ENCODE data around the gene BABAM2.

BABAM2 gene

DNA sequence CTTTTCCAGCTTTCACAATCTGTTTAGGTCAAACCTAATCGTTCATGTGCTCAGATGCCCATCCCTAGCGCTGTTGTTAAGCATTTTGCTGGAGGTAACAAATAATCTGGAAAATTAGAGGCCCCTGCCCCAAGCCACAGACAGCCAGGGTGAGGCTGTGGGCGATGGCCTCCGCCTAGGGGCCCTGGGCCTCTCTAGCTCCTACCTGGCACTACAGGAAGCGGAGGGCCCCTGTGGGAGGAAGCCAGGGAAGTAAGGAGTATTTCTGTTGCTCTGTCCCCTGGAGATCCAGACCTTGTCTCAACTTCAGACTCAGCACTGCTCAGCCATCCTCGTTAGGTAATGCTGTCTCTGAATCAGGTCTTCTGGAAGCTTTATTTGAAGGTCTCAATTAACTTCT lies 489.7 kb downstream of the BABAM2 start:
- DNase-seq (ENCODE audit: low read depth): no peak

DNA sequence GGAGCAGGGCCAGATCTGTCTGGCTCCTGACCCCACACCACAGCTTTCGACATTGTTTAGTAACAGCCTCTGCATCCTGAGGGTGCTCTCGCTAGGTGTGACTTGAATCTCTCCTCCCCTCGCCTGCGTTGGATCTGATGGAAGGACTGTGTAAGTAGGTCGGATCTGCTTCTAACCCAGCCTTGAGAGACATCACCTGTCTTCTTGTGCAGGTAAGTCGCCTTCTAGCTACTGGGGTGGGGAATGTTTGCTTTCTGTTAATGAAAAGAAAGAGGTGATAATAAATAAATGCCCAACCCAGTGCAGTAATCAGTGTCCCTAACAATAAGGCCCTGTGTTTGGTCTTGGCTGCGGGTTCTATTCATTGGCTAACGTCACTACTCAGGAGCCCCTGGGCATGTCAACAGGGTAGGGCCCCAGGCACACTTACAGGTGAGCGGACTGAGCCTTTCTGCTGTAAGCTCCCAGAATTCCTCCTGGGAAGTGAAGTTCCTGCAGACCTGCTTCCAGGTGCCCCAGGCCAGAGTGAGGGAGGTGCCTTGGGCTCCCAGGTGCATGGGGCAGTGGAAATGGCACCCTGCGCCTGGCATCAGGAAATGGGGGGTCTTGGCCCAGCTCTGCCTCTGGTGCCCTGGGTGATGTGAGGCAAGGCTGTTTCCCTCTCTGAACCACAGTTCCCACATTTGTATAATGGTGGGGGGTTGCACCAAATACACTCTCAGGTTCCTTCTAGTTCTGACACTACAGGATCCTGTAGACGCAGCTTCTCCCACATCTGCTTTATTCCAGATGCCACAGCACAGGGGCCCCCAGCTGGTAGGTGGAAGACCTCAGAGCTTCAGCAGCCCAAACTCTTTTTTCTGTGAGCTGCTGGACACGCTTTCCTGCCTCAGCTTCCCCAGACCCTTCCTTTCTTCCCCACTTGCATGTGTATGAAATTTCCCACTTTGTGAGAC lies 491.0 kb downstream of the BABAM2 start:
- DNase-seq (ENCODE audit: low read depth): no peak

DNA sequence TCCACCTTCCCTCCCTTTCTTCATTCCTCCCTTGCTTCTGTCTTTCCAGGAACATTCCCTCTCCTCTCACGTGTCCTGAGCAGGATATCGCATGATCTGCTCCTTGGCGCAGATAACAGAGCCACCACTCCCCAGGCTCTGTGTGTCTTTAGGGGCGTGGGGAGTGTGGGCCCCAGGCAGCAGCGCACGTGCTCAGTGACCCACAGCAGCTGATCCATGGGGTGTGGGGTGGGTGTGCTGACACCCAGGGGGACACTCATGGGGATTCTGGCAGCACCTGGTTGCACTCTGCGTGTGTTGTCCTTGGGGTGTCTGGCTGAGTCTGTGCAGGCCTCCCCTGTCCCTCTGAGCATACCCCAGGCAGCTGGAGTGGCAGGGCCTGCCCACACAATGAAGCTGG lies 492.2 kb downstream of the BABAM2 start:
- no peak for DNase-seq (ENCODE audit: low read depth)

DNA sequence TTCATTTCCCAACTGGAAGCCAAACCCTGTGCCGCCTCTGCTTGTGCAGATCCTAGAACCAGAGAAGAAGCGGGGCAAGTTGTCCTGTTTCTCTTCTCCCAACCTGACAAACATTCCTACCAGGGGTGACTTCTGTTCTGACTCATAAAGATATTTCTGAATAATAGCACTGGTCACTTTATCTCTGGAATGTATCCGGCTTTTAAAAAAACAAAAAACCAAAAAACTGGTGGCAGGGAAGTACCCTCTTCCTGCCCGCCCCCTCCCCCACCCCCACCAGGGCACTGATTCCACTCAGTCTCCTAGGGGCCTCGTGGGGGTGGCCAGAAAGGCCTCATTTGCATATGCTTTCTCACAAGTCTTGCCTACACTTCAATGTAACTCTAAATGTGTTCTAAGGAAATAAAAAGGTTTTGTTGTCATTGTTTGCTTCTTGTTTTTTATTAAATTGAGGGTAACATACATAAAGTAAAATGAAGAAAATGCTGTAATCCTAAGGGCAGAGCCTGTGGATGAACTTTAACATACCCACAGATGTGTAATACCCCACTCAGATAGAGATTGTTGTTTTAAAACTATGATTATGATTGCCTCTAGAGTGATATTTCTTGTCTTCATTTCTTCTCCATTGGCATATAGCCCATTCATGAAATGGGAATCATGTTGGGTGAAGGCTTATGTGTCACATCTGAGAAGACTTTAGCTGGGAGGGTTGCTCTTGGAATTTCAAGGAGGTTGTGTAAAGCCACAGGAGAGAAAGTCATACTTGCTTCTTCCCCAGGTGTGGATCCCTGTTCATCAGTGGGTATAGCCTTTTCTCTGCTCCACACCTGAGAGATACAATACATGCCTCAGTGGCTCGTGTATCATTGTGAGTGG lies 496.8 kb downstream of the BABAM2 start:
- DNase-seq (ENCODE audit: low read depth): no peak
